OCI-LY3 (cell line): Measurements from ENCODE around the gene LILRB3.

Experiments
- CTCF ChIP-seq: fragments of 200-600, 300-600 bp; sonication (generic); IDR thresholded peaks from 2 replicates; pipeline ENCODE4 v1.5.1; 2014; ENCODE audit warnings: antibody characterized with exemption, low read length, low read depth
- EZH2phosphoT487 ChIP-seq: fragments of 200-600 bp; shearing (Covaris generic); IDR thresholded peaks from 2 replicates; pipeline ENCODE4 v1.6.1; 2018; ENCODE audit warnings: antibody characterized with exemption, mixed run types, low read depth

- TF ChIP-seq EZH2phosphoT487 = no peak
- peak; percentile 90 for TF ChIP-seq CTCF
Measured at GRCh38 chr19:54266133-54266532, 43.3 kb upstream of the LILRB3 start.
